Measurements from ENCODE around the gene ABCC6.

GRCh38 chr16:16150117-16150877, 73.0 kb downstream of the ABCC6 start:
- TF ChIP-seq, protein P1, sequence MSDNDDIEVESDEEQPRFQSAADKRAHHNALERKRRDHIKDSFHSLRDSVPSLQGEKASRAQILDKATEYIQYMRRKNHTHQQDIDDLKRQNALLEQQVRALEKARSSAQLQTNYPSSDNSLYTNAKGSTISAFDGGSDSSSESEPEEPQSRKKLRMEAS (IDR thresholded peaks at IDR 0.05; ENCODE audit: low read depth): no peak
- no peak for TF ChIP-seq RAD21 (IDR thresholded peaks at IDR 0.05; ENCODE audit: low read length)
- TF ChIP-seq GABPA (IDR thresholded peaks at IDR 0.05; ENCODE audit: low read depth): no peak
- TF ChIP-seq EZH2phosphoT487 (IDR thresholded peaks at IDR 0.05; ENCODE audit: borderline replicate concordance, low read depth): no peak
- no peak for TF ChIP-seq FOSL2 (IDR thresholded peaks at IDR 0.05; ENCODE audit: borderline replicate concordance, low read depth)
- TF ChIP-seq, protein P2, sequence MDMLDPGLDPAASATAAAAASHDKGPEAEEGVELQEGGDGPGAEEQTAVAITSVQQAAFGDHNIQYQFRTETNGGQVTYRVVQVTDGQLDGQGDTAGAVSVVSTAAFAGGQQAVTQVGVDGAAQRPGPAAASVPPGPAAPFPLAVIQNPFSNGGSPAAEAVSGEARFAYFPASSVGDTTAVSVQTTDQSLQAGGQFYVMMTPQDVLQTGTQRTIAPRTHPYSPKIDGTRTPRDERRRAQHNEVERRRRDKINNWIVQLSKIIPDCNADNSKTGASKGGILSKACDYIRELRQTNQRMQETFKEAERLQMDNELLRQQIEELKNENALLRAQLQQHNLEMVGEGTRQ (IDR thresholded peaks at IDR 0.05; ENCODE audit: borderline replicate concordance, low read depth, low read length): no peak

All from SK-N-SH (cell line).